Stimulated activated CD8-positive, alpha-beta memory T cell treated with anti-CD3 and anti-CD28 coated beads, Interleukin-12 subunit alpha, Interleukin-12 subunit beta, amount 100 ng/mL, for 24 hours (primary cell): ENCODE measurements around the gene TRIO.

Experiments
- DNase-seq: peaks from one replicate; pipeline ENCODE4 v3.0.0-alpha.2; 2020; ENCODE audit errors: extremely low read depth

The TRIO gene

GRCh38 chr5:14453481-14453880 is 310.3 kb downstream of the TRIO start:
- no peak for DNase-seq

- no peak for DNase-seq
Measured at GRCh38 chr5:14455814-14456321, 312.7 kb downstream of the TRIO start.

- no peak for DNase-seq
Measured at GRCh38 chr5:14457476-14457875, 314.3 kb downstream of the TRIO start.

- no peak for DNase-seq
Measured at GRCh38 chr5:14458414-14458813, 315.3 kb downstream of the TRIO start.

- DNase-seq = no peak
Measured at GRCh38 chr5:14460844-14461398, 317.8 kb downstream of the TRIO start.

GRCh38 chr5:14462681-14463080 is 319.5 kb downstream of the TRIO start:
- DNase-seq = no peak

- no peak for DNase-seq
Measured at GRCh38 chr5:14463629-14464028, 320.5 kb downstream of the TRIO start.

GRCh38 chr5:14464096-14464495 is 321.0 kb downstream of the TRIO start:
- DNase-seq = no peak

- DNase-seq = no peak
Measured at GRCh38 chr5:14464671-14465070, 321.5 kb downstream of the TRIO start.

- DNase-seq = no peak
Measured at GRCh38 chr5:14465116-14465515, 322.0 kb downstream of the TRIO start.

GRCh38 chr5:14465776-14466175 is 322.6 kb downstream of the TRIO start:
- no peak for DNase-seq

- DNase-seq = no peak
Measured at GRCh38 chr5:14467251-14467650, 324.1 kb downstream of the TRIO start.

- DNase-seq = no peak
Measured at GRCh38 chr5:14467886-14468285, 324.7 kb downstream of the TRIO start.

- no peak for DNase-seq
Measured at GRCh38 chr5:14469551-14470377, 326.6 kb downstream of the TRIO start.

- DNase-seq = no peak
Measured at GRCh38 chr5:14471507-14471906, 328.4 kb downstream of the TRIO start.

GRCh38 chr5:14472986-14473567 is 329.9 kb downstream of the TRIO start:
- DNase-seq = no peak

GRCh38 chr5:14475045-14475444 is 331.9 kb downstream of the TRIO start:
- no peak for DNase-seq

- no peak for DNase-seq
Measured at GRCh38 chr5:14476786-14477435, 333.8 kb downstream of the TRIO start.

GRCh38 chr5:14479143-14479696 is 336.1 kb downstream of the TRIO start:
- DNase-seq = no peak

GRCh38 chr5:14481349-14481748 is 338.2 kb downstream of the TRIO start:
- DNase-seq = no peak

GRCh38 chr5:14482085-14482484 is 338.9 kb downstream of the TRIO start:
- no peak for DNase-seq

GRCh38 chr5:14483504-14484157 is 340.5 kb downstream of the TRIO start:
- no peak for DNase-seq
